Cardiac septum (tissue), 1 donor: ENCODE results near the gene MRNIP. TPM values are rescaled to one million over a fixed set of nuclear protein-coding genes. Genes with fewer than 3 reads are reported as not detected.
"Not testable (repeated sequence)": the region's sequence is repeated elsewhere in the genome, so short reads cannot be mapped to it uniquely, and the experiment has no call there.

Experiments used
- DNase-seq: peaks from one replicate; pipeline ENCODE4 v3.0.0-alpha.2; 2020; ENCODE audit warnings: low spot score
- intact Hi-C: fragments of 100-400 bp; cut with DNase I; formaldehyde crosslinking; loops from one replicate; pipeline ENCODE4 v1.14.0; 2022
- total RNA-seq: library from RNA; stranded (reverse); fragmentation: NEBNext Ultra II Directional; extraction: Animal tissue kit (Norgen Biotek cat#: 25700); gene quantifications from one replicate; pipeline ENCODE4 v1.2.1, GENCODE V29; 2021
- donor health status: DM: no; HTN: no; CAD: no.

MRNIP gene
- total RNA-seq, 1 donor from 2014 or later, result 15.3 TPM

- no peak for DNase-seq
- intact Hi-C loops, result no loop called here
Observed at GRCh38 chr5:179860301-179860700, 1.7 kb upstream of the MRNIP start.

- intact Hi-C loops, result loop anchor here (2.0 kb wide), 1 partner anchor 39 kb away; no protein-coding TSS in a partner anchor
- DNase-seq, result no peak
Observed at GRCh38 chr5:179858241-179858585, 404 bp downstream of the MRNIP start.

GRCh38 chr5:179854356-179854755, 4.3 kb downstream of the MRNIP start:
- no peak for DNase-seq
- intact Hi-C loops, result no loop called here

GRCh38 chr5:179852993-179853547, 5.5 kb downstream of the MRNIP start:
- intact Hi-C loops, result no loop called here
- DNase-seq, result no peak

GRCh38 chr5:179841621-179842020, 17.0 kb downstream of the MRNIP start:
- DNase-seq, result no peak
- intact Hi-C loops, result no loop called here

- DNase-seq, result no peak
- intact Hi-C loops, result no loop called here
Observed at GRCh38 chr5:179840766-179841165, 17.9 kb downstream of the MRNIP start.

- DNase-seq, result no peak
- intact Hi-C loops, result no loop called here
Observed at GRCh38 chr5:179840321-179840720, 18.3 kb downstream of the MRNIP start.

- DNase-seq, result no peak
- intact Hi-C loops, result no loop called here
Observed at GRCh38 chr5:179839328-179840256, 19.0 kb downstream of the MRNIP start.

- intact Hi-C loops, result no loop called here
- no peak for DNase-seq
Observed at GRCh38 chr5:179837076-179838011, 21.3 kb downstream of the MRNIP start.

GRCh38 chr5:179836225-179837019, 22.2 kb downstream of the MRNIP start:
- no peak for DNase-seq
- intact Hi-C loops, result no loop called here

GRCh38 chr5:179834871-179835270, 23.7 kb downstream of the MRNIP start:
- DNase-seq, intact Hi-C loops: not testable (repeated sequence)

- intact Hi-C loops, result no loop called here
- no peak for DNase-seq
Observed at GRCh38 chr5:179834120-179834519, 24.5 kb downstream of the MRNIP start.

- no peak for DNase-seq
- intact Hi-C loops, result no loop called here
Observed at GRCh38 chr5:179833709-179834070, 24.9 kb downstream of the MRNIP start.

- intact Hi-C loops, result no loop called here
- DNase-seq, result no peak
Observed at GRCh38 chr5:179833056-179833708, 25.4 kb downstream of the MRNIP start.

- no peak for DNase-seq
- intact Hi-C loops, result no loop called here
Observed at GRCh38 chr5:179832039-179832745, 26.4 kb downstream of the MRNIP start.

- intact Hi-C loops, result no loop called here
Observed at GRCh38 chr5:179830818-179831468, 27.7 kb downstream of the MRNIP start.

GRCh38 chr5:179829732-179830435, 28.7 kb downstream of the MRNIP start:
- intact Hi-C loops, result no loop called here
- no peak for DNase-seq

More at GRCh38 chr5:179830818-179831468, 27.7 kb downstream of the MRNIP start:
- no peak for DNase-seq
